ENCODE measurements around the gene PHKG2. TPM values are rescaled to one million over a fixed set of nuclear protein-coding genes. Genes with fewer than 3 reads are reported as not detected.

The PHKG2 gene
- total and polyA plus RNA-seq, 8 donors, result 24.5 to 35.8 (median 29.3) TPM

DNA sequence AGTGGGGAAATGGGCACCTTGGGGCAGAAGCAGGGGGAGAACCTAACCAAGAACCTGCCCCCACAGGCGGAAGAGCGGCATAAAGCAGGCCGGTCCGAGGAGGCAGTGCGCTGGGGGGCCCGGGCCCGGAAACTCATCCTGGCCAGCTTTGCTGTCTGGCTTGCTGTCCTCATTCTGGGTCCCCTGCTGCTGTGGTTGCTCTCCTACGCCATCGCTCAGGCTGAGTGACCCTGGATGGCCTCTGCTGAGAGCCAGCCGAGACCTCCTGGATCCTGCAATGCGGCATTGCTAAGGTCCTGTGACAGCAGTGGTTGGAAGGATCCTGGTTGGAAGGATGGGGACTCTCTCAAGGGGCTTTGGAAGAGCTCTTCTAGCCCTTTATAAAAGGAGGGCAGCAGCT lies 4.5 kb upstream of the PHKG2 start:
- no peak overlapping the region for H3K4me3 ChIP-seq
- TF ChIP-seq, protein P1, sequence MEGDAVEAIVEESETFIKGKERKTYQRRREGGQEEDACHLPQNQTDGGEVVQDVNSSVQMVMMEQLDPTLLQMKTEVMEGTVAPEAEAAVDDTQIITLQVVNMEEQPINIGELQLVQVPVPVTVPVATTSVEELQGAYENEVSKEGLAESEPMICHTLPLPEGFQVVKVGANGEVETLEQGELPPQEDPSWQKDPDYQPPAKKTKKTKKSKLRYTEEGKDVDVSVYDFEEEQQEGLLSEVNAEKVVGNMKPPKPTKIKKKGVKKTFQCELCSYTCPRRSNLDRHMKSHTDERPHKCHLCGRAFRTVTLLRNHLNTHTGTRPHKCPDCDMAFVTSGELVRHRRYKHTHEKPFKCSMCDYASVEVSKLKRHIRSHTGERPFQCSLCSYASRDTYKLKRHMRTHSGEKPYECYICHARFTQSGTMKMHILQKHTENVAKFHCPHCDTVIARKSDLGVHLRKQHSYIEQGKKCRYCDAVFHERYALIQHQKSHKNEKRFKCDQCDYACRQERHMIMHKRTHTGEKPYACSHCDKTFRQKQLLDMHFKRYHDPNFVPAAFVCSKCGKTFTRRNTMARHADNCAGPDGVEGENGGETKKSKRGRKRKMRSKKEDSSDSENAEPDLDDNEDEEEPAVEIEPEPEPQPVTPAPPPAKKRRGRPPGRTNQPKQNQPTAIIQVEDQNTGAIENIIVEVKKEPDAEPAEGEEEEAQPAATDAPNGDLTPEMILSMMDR (IDR thresholded peaks at IDR 0.05), result no peak
- no peak for ATAC-seq
- H3K36me3 ChIP-seq, result peaks cover 0 to 61% of the 10 kb centered on the region in 2 donors
- H3K27ac ChIP-seq, result no peak overlapping the region
- intact Hi-C loops (cut with DNase I), result no loop called here
- DNase-seq, result no peak
- no peaks in the 10 kb centered on the region for H3K27me3 ChIP-seq
- H3K9me3 ChIP-seq, result no peaks in the 10 kb centered on the region
- peaks cover 7 to 32% of the 10 kb centered on the region in 2 donors for H3K4me1 ChIP-seq

DNA sequence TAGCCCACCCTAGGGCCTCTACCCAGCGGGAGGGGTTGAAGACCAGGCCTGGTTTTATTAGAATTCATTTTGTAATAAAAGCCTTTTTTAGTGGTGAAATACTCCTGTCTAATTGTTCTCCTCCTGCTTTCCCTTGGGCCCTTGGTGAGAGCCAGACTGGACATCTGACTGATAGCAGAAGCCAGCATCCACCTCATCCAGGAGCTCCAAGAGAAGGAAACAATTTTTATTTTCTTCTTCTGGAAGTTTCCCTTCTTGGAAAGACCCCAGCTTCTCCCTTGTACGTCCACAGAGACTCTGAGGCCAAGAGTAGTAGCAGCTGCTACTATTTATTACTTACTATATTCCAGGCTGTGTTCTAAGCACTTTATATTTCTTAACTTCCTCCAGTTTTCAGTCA lies 4.0 kb upstream of the PHKG2 start:
- Histone ChIP-seq H3K36me3 (peaks cover 0 to 56% of the 10 kb centered on the region in 2 donors), H3K4me1 (peaks cover 8 to 32% of the 10 kb centered on the region in 2 donors), H3K27ac (no peak overlapping the region), H3K9me3 (no peaks in the 10 kb centered on the region), H3K4me3 (no peak overlapping the region), H3K27me3 (no peaks in the 10 kb centered on the region)
- DNase-seq (no peak), ATAC-seq (no peak)
- TF ChIP-seq, protein P1 (IDR thresholded peaks at IDR 0.05), result no peak
- intact Hi-C loops (cut with DNase I), result no loop called here

DNA sequence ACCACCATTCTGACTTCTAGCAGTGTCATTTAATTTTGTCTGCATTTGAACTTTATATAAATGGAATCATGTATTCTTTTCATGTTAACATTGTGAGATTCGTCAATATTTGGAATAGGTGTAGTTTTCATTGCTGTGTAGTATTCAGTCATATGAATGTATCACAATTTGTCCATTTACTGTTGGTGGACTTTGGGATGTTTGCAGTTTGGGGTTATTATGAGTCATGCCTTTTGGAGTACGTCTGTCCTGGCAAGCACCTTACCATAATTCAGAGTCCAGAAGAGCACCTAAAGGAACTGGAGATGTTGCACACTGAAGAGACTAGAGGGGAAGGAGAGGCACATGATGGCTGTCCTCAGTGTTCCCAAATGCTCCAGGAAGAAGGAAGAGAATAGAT lies 3.1 kb upstream of the PHKG2 start:
- ATAC-seq (no peak), DNase-seq (no peak)
- H3K9me3 ChIP-seq, result no peaks in the 10 kb centered on the region
- no peak overlapping the region for H3K27ac ChIP-seq
- peaks cover 0 to 47% of the 10 kb centered on the region in 2 donors for H3K36me3 ChIP-seq
- H3K4me1 ChIP-seq, result peaks cover 6 to 32% of the 10 kb centered on the region in 2 donors
- intact Hi-C loops (cut with DNase I), result no loop called here
- no peaks in the 10 kb centered on the region for H3K27me3 ChIP-seq
- no peak overlapping the region for H3K4me3 ChIP-seq
- TF ChIP-seq, protein P1 (IDR thresholded peaks at IDR 0.05), result no peak

DNA sequence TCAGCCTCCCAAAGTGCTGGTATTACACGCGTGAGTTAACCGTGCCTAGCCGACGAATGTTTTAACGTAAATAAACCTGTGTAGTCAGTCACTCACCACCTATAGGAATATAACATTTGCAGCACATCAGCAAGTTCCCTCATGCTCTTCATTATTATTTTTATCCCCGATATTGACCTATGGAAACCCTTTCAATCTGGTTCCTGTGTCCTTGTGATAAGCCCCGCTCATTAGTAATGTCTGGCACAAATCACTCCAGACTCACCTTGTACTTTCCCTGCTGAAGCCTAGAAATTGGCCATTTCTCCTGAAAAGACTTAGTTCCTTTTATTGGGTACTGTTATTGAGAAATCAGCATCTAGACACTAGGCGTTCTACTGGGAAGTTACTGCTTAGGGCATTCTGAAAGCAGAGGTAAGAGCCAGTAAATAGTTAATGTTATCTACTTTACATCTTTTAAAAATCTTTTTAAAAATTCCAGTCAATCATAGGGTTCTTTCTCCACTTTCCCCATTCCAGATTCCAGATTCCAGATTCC lies 1.5 kb upstream of the PHKG2 start:
- DNase-seq (no peak), ATAC-seq (no peak)
- TF ChIP-seq, protein P1 (IDR thresholded peaks at IDR 0.05), result no peak
- Histone ChIP-seq H3K36me3 (peaks cover 0 to 54% of the 10 kb centered on the region in 2 donors), H3K27ac (no peak overlapping the region), H3K9me3 (no peaks in the 10 kb centered on the region), H3K4me1 (peaks cover 4 to 23% of the 10 kb centered on the region in 2 donors), H3K4me3 (no peak overlapping the region), H3K27me3 (no peaks in the 10 kb centered on the region)
- intact Hi-C loops (cut with DNase I), result no loop called here

DNA sequence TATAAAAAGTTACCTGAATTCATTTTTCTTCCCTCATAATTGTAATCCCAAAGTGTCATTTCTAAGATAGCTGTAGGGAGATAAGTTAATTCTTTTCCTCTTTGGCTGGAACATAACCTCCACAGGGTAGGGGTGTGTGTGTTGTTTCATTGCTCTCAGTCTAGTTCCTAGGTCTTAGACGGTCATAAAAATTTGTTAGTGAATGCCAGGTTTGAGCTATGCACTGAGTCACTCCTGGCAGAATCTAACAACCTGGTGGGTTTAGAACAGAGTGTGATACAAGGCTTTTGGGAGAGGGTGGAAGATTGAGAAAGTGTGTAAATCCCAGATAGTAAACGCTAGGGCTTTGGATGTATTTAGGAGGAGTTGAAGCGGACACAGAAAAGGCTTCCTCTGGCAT lies 894 bp upstream of the PHKG2 start:
- H3K4me1 ChIP-seq, result peaks cover 4 to 20% of the 10 kb centered on the region in 2 donors
- peak overlapping the region; percentile 64 to 76 for H3K4me3 ChIP-seq
- TF ChIP-seq, protein P1 (IDR thresholded peaks at IDR 0.05), result no peak
- H3K27me3 ChIP-seq, result no peaks in the 10 kb centered on the region
- peak overlapping the region; percentile 68 to 84 for H3K27ac ChIP-seq
- DNase-seq, result no peak
- H3K36me3 ChIP-seq, result peaks cover 0 to 54% of the 10 kb centered on the region in 2 donors
- H3K9me3 ChIP-seq, result no peaks in the 10 kb centered on the region
- ATAC-seq, result no peak
- intact Hi-C loops (cut with DNase I), result no loop called here
